Right cardiac atrium (tissue), 5 donors: ENCODE measurements around the gene CNFN. TPM values are rescaled to one million over a fixed set of nuclear protein-coding genes. Genes with fewer than 3 reads are reported as not detected.

Experiments used
- ATAC-seq, 2 donors: fragments of 200-7000 bp; cut with Tn5 transposase; one replicate each; pipeline versions ENCODE4 v1.8.0 to v1.9.1; 2020; ENCODE audit warnings: moderate library complexity in 2 of 2, mild to moderate bottlenecking in 1 of 2
- DNase-seq, 3 donors: peaks; one replicate each; pipeline ENCODE4 v3.0.0-alpha.2; 2020
- H3K27ac ChIP-seq: one replicate; pipeline ENCODE4 v1.5.1; 2013; ENCODE audit warnings: mild to moderate bottlenecking, low read length, control low read depth, moderate library complexity
- H3K27me3 ChIP-seq: one replicate; pipeline ENCODE4 v1.6.1; 2013; ENCODE audit not compliant: control insufficient read depth, insufficient read depth
- H3K4me1 ChIP-seq: one replicate; pipeline ENCODE4 v1.6.1; 2013; ENCODE audit warnings: low read length; ENCODE audit not compliant: control insufficient read depth, insufficient read depth
- H3K4me3 ChIP-seq: one replicate; pipeline ENCODE4 v1.5.1; 2013; ENCODE audit warnings: low read length, control low read depth
- H3K9me3 ChIP-seq: one replicate; pipeline ENCODE4 v1.6.1; 2013; ENCODE audit warnings: low read length; ENCODE audit not compliant: control insufficient read depth
- WGBS: extraction: QIAGEN DNeasy Blood & Tissue Kit; methylation state at CpG from one replicate; pipeline ENCODE4 v1.1.7; 2013; 5-methylcytosine and 5-hydroxymethylcytosine counted together
- intact Hi-C, 4 donors: fragments of 100-400 bp; cut with DNase I; formaldehyde crosslinking; loops; one replicate each; pipeline versions ENCODE4 v1.11.0 to v1.14.0; 2022 to 2023
- polyA plus RNA-seq: library from polyadenylated mRNA; stranded (reverse); fragments of 200-250 nt; gene quantifications from one replicate; pipeline ENCODE4 v1.2.3, GENCODE V29; 2013
- total RNA-seq, 4 donors: library from RNA; stranded (reverse); fragmentation: NEBNext Ultra II Directional; extraction: Animal tissue kit (Norgen Biotek cat#: 25700); gene quantifications; one replicate each; pipeline ENCODE4 v1.2.1, GENCODE V29; 2021
- donor health status: healthy with polysubstance abuse.
- donor health status: DM: no; HTN: yes; CAD: no.
- donor health status: DM: no; HTN: no; CAD: no.
- donor health status: DM: no; HTN: yes; CAD: no; lungs with severe emphysema.
- donor health status: DM: yes; HTN: yes; CAD: no.

CNFN gene
- total and polyA plus RNA-seq, 5 donors = 0.50 to 1.9 (median 0.78) TPM; not detected in 1

DNA sequence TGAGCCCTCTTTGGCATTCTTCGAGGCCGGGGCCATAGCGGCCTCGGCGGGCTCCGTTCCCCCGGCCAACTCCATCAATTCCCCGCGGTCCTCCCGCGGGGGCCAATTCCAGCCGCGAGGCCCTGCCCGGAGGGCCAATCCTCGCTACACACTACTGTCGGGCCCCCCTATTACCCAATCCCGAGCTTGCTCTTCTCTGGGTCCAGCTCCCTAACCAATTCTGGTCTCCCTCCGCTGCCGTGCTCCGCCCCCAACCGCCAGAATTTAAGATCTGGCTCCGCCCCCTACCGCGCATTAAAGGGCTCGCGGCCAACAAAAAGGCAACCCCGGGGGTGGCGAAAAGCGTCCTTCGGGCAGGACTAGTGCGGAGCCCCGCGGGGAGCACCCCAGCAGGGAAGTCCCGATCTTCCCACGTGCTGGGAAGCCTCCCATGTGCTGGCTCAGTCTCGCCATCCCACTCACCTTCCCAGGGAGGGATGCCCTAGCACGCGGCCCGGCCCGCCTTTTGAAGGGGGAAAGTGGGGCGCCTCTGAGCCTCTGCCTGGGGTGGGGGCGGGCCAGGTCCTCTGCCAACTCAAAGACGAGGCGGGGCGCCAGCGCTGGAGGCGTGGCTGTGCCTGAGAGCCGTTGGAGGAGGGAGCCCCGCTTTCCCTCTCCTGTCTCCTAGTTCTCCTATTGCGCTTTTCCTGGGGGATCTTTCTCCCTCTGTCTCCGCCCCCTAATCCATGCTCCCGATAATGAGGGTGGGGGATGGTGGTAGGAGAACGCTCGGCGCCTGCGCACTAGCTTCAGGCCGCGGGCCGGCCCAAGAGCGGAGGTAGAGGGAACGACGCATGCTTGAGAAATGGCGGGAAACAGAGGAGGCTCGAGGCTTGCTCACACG lies 33.6 kb upstream of the CNFN start:
- Histone ChIP-seq H3K27ac (peak overlapping the region; percentile 76), H3K27me3 (no peaks in the 10 kb centered on the region), H3K4me3 (peak overlapping the region; percentile 55), H3K9me3 (no peaks in the 10 kb centered on the region), H3K4me1 (peaks cover 10% of the 10 kb centered on the region)
- DNase-seq (peak; percentile 92 to 95 (median 94)), ATAC-seq (peak; percentile 95 to 96)
- intact Hi-C loops = no loop called here
- WGBS = 2% methylated on average over 65 of the region's 65 CpGs

DNA sequence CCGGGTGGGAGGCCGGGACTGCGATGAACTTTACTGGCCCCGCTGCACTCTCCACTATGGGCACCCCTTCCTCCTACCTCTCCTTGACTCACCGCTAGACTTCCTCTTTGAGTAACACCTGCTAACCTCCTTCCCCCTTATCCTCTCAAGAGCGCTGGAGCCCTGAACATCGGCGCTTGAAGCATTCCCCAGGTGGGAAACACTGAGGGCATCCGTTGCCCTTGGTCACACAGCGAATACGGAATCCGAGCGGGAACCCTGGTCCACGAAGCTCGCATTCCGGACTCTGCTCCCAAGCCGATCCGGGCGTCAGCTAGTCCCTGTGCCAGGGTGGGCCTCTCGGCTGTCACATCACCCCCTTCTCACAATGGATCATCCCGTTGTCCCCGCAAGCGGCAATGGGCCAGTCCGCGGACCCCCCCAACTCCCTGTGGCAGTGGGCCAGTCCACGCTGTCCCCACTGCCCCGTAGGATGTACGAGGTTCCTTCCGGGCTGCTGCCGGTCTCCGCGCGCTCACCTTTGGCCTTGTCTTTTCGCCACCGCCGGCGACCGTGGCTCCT lies 32.9 kb upstream of the CNFN start:
- H3K4me1 ChIP-seq = peaks cover 10% of the 10 kb centered on the region
- ATAC-seq (peak; percentile 35 to 48), DNase-seq (no peak)

DNA sequence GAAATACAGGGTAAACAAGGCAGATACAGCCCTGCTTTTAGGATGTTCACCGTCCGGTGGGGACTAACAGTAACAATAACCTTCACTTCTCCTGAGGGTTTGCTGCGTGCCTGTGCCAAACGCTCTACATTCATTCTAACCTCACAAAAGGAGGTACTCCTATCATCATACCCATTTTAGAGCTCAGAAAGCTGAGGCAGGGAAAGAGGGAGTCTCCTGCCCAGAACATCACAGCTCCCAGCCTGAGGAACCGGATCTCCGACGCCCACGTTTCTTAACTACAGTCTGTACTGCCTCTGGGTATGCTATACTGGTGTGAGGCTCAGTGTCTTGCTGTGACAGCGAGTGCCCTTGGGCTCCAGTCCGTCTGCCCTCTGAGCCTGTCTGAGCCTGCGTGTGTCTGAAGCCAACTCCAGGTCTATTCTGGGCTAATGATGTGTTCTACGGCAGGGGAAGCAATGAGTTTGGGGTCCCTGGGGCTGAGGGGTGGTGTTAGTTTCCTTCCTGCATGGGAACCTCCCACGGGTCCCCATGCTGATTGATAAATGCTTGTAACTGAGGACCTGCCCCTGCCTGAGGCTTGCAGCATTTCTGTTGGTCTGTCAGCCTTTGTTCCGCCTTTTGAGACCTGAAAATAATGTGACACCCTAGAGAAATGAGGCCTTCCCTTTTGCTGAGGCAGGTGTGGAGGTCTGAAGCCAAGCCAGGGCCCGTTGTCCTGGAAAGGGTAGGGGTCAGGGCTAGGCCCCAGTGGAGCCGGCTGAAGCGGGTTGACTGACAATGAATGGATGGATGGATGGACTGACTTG lies 32.2 kb upstream of the CNFN start:
- ATAC-seq (peak in 1 of 2 donors; percentile 15), DNase-seq (no peak)
- no peaks in the 10 kb centered on the region for H3K9me3 ChIP-seq
- peaks cover 10% of the 10 kb centered on the region for H3K4me1 ChIP-seq
- H3K27me3 ChIP-seq = no peaks in the 10 kb centered on the region
- H3K4me3 ChIP-seq = peak overlapping the region; percentile 55
- WGBS = 45% methylated on average over 17 of the region's 17 CpGs
- peak overlapping the region; percentile 76 for H3K27ac ChIP-seq
- intact Hi-C loops = no loop called here

More for the DNA sequence above, 32.9 kb upstream of the CNFN start:
- no peaks in the 10 kb centered on the region for H3K27me3 ChIP-seq
- peak overlapping the region; percentile 76 for H3K27ac ChIP-seq
- no peaks in the 10 kb centered on the region for H3K9me3 ChIP-seq
- H3K4me3 ChIP-seq = peak overlapping the region; percentile 55
- intact Hi-C loops = no loop called here
- 4% methylated on average over 38 of the region's 38 CpGs for WGBS

DNA sequence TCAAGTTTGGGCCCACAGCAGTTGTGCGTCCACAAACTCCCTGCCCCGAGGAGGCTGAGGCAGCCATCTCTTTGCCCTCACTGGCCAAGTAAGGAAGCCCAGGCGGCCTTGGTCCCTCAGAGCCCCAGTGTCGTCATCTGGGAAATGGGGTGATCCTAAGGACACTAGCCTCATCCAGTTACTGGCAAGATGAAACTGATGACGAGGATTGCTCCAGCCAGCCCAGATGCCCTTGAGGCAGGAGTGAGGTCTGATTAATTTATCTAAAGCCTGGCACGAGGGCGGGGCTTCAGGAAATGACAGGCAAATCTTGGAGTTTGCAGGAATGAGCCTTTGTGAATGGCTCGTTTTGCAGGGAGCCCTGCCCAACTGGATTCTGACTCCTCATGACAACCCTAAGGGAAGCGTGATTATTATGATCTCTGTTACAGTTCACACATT lies 31.5 kb upstream of the CNFN start:
- ATAC-seq (no peak), DNase-seq (peak in 1 of 3 donors; percentile 68)
- 60% methylated on average over 9 of the region's 9 CpGs for WGBS
- no peaks in the 10 kb centered on the region for H3K9me3 ChIP-seq
- peaks cover 10% of the 10 kb centered on the region for H3K4me1 ChIP-seq
- H3K4me3 ChIP-seq = no peak overlapping the region
- peak overlapping the region; percentile 76 for H3K27ac ChIP-seq
- intact Hi-C loops = no loop called here
- H3K27me3 ChIP-seq = no peaks in the 10 kb centered on the region

DNA sequence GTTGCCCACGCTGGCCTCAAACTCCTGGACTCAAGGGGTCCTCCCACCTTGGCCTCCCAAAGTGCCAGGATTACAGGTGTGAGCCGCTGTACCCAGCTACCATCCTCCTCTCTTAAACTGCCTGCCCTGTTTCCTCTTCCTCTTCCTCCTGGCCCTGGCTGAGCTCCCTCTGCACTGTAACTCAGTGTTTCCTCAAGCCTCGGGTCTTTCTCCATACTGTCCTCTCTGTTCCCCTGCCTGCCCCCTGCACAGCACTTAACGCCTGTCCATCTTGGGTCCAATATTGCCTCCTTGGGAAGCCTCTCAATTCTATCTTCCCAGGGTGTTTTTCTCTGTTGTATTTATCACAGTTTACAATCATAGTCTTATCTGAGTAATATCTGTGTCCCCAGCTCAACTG lies 31.0 kb upstream of the CNFN start:
- DNase-seq (no peak), ATAC-seq (no peak)
- intact Hi-C loops = no loop called here
- Histone ChIP-seq H3K4me1 (peaks cover 10% of the 10 kb centered on the region), H3K4me3 (no peak overlapping the region), H3K27ac (peak overlapping the region; percentile 76), H3K9me3 (no peaks in the 10 kb centered on the region), H3K27me3 (no peaks in the 10 kb centered on the region)
- 72% methylated on average over 4 of the region's 4 CpGs for WGBS

DNA sequence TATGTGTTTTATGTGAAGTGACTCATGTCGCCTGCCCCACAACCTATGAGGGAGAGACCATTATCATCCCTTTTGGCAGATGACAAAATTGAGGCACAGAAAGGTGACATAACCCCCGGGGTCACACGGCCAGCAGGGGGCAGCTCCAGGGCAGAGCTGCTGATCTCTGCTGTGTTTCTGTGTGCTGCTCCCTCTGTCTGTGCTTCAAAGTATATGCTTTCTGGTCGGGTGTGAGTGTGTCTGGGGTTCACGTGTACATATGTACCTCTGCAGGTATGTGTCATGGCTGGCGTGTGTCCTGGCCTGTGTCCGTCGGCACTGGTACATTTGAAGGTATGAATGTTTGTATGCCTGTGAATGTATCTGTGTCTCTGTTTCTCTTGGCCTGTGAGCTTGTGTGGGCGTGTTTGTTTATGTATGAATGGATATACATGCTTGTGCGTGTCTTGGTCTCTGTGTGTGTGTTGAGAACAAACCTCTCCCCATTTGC lies 30.0 kb upstream of the CNFN start:
- ATAC-seq (no peak), DNase-seq (peak in 1 of 3 donors; percentile 75)
- Histone ChIP-seq H3K9me3 (no peaks in the 10 kb centered on the region), H3K27ac (peak overlapping the region; percentile 15), H3K4me1 (peaks cover 10% of the 10 kb centered on the region), H3K27me3 (no peaks in the 10 kb centered on the region), H3K4me3 (no peak overlapping the region)
- intact Hi-C loops = no loop called here
- 52% methylated on average over 10 of the region's 10 CpGs for WGBS

DNA sequence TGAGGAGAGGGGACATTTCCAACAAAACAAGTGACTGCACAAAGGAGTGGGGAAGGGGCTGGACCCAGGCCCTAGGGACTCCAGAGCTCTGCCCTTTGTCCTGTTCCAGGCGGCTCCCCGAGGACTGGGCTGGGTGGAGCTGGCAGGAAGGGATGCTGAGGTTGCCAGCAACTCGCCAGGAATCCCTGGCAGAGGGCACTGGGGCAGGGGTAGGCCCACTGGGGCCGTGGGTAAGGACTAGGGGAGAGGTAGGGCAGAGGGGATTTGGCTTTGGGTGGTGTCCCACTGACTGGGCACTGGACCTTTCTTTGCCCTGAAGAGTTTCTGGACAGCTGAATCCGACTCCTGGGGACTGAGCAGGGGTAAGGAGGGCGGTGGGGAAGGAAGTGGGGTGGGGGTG lies 29.2 kb upstream of the CNFN start:
- peaks cover 10% of the 10 kb centered on the region for H3K4me1 ChIP-seq
- H3K9me3 ChIP-seq = no peaks in the 10 kb centered on the region
- ATAC-seq (peak in 1 of 2 donors; percentile 4), DNase-seq (no peak)
- H3K27me3 ChIP-seq = no peaks in the 10 kb centered on the region
- 59% methylated on average over 6 of the region's 6 CpGs for WGBS
- intact Hi-C loops = no loop called here
- no peak overlapping the region for H3K4me3 ChIP-seq
- H3K27ac ChIP-seq = no peak overlapping the region

DNA sequence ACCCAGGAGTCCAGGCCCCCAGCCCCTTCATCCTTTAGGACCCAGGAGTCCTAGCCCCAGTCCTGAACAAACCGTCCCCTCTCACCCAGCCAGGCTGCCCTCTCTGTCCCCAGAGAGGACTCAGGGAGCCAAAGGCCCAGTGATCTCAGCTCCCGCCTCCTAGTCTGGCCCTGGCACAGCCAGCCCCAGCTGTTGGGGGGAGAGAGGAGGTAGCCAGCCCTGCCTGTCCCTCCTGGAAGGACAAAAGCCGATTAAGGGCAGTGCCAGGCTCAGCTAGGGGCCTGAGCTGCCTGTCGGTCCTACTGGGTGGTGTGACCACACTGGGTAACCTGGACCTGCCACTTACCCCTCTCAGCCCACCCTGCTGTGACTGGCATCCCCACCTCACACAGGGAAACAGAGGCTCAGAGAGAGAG lies 22.6 kb upstream of the CNFN start:
- intact Hi-C loops = no loop called here
- 66% methylated on average over 4 of the region's 4 CpGs for WGBS
- H3K4me3 ChIP-seq = no peak overlapping the region
- H3K4me1 ChIP-seq = peaks cover 2% of the 10 kb centered on the region
- ATAC-seq (peak in 1 of 2 donors; percentile 27), DNase-seq (peak in 2 of 3 donors; percentile 12 to 30)
- no peaks in the 10 kb centered on the region for H3K9me3 ChIP-seq
- H3K27me3 ChIP-seq = no peaks in the 10 kb centered on the region
- H3K27ac ChIP-seq = no peak overlapping the region

DNA sequence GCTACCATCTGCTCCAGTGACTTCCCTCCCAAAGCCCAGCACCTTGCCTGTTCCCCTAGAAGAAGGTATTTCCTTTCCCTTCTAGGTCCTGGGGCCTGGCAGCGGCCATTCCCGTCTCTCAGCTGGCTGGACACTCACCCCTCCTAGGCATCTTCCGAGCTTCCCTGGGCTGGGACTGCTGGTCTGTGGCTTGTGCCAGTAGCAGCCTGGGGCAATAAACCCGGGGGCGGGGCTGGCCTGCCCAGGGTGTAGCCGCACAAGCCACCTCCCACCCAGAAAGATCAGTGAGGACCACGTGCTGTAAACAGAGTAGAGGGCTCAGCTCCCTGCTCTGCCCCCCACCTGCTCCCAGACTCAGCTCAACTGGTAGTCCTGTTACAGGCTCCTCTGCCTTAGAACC lies 22.1 kb upstream of the CNFN start:
- ATAC-seq (peak; percentile 6 to 9), DNase-seq (peak; percentile 23 to 47 (median 29))
- Histone ChIP-seq H3K27ac (no peak overlapping the region), H3K4me3 (no peak overlapping the region), H3K27me3 (no peaks in the 10 kb centered on the region), H3K4me1 (peaks cover 2% of the 10 kb centered on the region), H3K9me3 (no peaks in the 10 kb centered on the region)
- WGBS = 74% methylated on average over 7 of the region's 7 CpGs
- intact Hi-C loops = no loop called here

DNA sequence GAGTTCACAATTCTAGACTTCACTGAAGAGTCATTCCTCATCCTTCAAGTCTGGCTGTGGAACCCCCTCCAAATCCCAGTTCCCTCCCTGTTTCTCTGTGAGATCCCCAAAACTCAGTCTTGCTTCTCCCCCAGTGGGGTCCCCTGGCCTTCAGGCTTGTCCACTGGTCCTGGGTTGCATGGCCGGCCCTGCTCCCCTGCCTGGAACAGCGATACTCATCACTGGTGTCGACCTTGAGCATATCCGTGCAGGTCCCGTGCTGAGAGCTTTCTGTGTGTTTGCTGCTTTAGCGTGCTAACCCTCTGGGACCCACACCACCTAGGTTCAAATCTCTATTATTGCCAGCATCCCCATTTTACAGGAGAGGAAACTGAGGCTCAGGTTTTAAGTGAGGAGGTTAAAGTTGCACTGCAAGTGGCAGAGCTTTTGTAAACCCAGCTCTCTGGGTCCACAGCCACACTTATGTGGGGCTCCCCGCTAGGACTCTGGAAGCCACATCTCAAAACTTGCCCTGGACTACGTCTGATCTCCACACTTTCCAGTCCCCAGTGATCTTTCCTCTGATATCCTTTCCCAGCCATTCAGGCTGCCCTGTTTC lies 21.6 kb upstream of the CNFN start:
- Histone ChIP-seq H3K9me3 (no peaks in the 10 kb centered on the region), H3K27ac (no peak overlapping the region), H3K4me3 (no peak overlapping the region), H3K27me3 (no peaks in the 10 kb centered on the region), H3K4me1 (peaks cover 2% of the 10 kb centered on the region)
- intact Hi-C loops = no loop called here
- DNase-seq (peak; percentile 5 to 30 (median 10)), ATAC-seq (no peak)
- 91% methylated on average over 8 of the region's 8 CpGs for WGBS
